ENCODE data around the gene RAP2A.

Gene RAP2A

GRCh38 chr13:97431171-97431764 is 2.7 kb upstream of the RAP2A start:
- Histone ChIP-seq H3K9me3 (ENCODE audit: control insufficient read depth, insufficient read depth, low read length) (no peaks in the 10 kb centered on the region), H3K4me1 (ENCODE audit: insufficient read depth, low read length) (peaks cover 9% of the 10 kb centered on the region; the same call in 1 of the 2 replicates), H3K36me3 (ENCODE audit: insufficient read depth, low read length) (no peaks in the 10 kb centered on the region), H3K9ac (ENCODE audit: low read depth, low read length) (no peak overlapping the region; the same call in 1 of the 2 replicates)

DNA sequence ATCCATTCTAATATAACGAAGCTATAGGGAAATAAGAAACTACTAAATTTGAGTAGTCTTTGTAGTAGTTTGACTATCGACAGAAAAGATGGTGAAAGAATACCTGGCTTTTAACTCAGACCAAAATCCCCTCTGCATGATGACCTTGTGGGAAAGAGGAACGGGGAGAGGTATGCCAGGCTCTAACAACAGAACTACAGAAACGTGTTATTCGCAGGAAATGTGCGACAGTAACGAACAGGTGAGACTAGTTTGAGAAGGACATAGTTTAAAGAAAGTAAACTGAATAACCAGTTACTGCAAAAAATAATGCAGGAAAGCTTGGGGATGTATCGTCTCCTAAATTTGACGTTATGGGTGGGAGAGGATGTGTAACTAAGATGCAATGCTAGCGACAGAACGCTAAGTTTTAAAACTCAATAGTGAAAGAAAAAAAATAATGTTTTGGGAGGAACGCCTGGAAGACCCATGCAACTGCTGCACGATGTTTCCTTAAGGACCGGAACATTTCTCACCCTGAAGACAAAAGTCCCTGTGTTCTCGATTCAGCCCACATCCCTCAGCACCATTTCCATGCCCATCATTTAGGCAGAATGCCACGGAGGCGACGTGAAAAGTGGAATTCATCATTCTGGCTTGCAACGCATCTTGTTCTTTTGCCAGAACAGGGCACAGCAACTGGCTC is 1.6 kb upstream of the RAP2A start:
- peaks cover 9% of the 10 kb centered on the region; the same call in 1 of the 2 replicates for H3K4me1 ChIP-seq (ENCODE audit: insufficient read depth, low read length)
- H3K36me3 ChIP-seq (ENCODE audit: insufficient read depth, low read length) = no peaks in the 10 kb centered on the region
- peak overlapping the region; percentile 82 for H3K9ac ChIP-seq (ENCODE audit: low read depth, low read length)
- no peaks in the 10 kb centered on the region for H3K9me3 ChIP-seq (ENCODE audit: control insufficient read depth, insufficient read depth, low read length)

DNA sequence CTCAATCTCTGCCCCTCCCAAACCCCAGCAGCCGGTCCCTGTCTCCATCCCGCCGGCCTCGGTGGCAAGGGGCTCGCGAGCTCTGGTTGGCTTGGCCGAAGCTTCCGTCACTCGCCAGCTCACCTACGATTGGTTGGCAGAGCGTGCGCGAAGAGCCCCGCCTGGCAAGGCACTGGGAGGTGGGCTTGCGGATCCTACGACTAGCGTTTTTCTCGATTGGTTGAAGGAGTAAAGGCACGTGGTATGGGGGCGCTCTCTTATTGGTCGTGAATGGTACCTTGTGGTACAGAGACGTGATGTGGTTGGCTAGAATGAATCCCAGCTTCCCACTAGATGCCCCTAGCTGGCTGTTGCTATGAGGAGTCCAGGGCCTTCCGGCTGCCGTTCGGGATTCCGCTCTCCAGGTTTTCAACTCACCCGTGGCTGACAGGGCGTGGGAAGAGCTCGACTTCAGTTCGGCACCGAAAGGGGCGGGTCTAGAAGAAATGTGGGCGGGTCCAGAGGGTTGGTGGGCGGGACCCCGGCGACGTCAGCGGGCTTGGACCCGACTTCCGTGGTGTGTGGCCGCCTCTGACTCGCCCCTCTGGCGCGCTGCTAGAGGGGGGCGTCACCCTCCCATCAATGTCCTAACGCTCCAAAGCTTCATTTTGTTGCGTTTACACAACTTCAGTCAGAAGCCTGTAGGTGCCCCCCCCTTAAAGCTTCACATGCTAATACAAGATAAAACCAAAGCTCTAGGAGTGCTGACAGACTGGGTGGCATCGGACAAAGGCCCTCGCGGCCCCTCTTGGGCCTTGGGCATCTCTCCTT is 847 bp upstream of the RAP2A start:
- H3K4me1 ChIP-seq (ENCODE audit: insufficient read depth, low read length) = peaks cover 9% of the 10 kb centered on the region; the same call in 1 of the 2 replicates
- H3K9ac ChIP-seq (ENCODE audit: low read depth, low read length) = peak overlapping the region; percentile 99
- no peaks in the 10 kb centered on the region for H3K9me3 ChIP-seq (ENCODE audit: control insufficient read depth, insufficient read depth, low read length)
- no peaks in the 10 kb centered on the region for H3K36me3 ChIP-seq (ENCODE audit: insufficient read depth, low read length)

DNA sequence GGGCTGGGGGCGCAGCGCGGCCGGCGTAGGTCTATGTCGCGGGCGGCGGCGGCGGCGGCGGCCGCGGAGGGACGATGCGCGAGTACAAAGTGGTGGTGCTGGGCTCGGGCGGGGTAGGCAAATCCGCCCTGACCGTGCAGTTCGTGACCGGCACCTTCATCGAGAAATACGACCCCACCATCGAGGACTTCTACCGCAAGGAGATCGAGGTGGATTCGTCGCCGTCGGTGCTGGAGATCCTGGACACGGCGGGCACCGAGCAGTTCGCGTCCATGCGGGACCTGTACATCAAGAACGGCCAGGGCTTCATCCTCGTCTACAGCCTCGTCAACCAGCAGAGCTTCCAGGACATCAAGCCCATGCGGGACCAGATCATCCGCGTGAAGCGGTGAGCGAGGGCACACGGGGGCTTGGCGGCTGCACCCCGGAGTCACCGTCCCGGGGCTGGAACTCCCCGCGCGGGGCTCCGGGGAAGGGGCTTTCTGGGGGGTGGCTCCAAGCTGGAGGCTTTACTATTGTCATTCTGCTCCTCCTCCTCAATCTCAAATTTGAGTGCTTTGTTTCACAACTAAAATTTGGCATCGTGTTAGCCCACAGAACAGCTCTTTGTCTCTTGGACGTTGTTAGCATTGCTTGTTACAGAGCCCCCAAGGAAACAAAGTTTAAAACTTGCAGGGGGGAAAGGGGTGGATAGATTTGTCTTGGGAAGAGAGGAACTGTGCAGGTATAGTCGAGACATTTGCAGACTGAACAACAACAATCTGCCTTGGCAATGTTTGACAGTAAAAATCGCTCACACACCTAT is 630 bp downstream of the RAP2A start:
- Histone ChIP-seq H3K4me1 (ENCODE audit: insufficient read depth, low read length) (peaks cover 8% of the 10 kb centered on the region; the same call in 1 of the 2 replicates), H3K9ac (ENCODE audit: low read depth, low read length) (peak overlapping the region; percentile 79), H3K36me3 (ENCODE audit: insufficient read depth, low read length) (no peaks in the 10 kb centered on the region), H3K9me3 (ENCODE audit: control insufficient read depth, insufficient read depth, low read length) (no peaks in the 10 kb centered on the region)

DNA sequence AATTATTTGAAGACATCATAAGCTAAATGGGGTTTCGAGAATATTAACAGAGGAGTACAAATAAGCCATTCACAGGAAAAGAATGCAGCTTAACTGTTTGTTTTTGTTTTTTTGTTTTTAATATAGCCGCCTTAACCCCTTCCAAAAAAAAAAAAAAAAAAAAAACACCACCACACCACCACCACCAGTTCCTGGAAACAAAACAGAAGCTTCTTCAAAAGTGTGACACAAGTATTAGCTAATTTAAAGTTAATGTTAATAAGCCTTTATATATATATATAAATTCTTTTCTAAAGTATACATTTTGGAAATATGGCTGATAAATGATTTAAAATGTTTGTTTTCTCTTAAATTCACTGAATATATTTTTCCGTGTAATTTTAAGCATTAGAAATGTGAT is 1.4 kb downstream of the RAP2A start:
- Histone ChIP-seq H3K9me3 (ENCODE audit: control insufficient read depth, insufficient read depth, low read length) (no peaks in the 10 kb centered on the region), H3K36me3 (ENCODE audit: insufficient read depth, low read length) (no peaks in the 10 kb centered on the region), H3K9ac (ENCODE audit: low read depth, low read length) (peak overlapping the region; percentile 79), H3K4me1 (ENCODE audit: insufficient read depth, low read length) (peaks cover 6% of the 10 kb centered on the region; the same call in 1 of the 2 replicates)

DNA sequence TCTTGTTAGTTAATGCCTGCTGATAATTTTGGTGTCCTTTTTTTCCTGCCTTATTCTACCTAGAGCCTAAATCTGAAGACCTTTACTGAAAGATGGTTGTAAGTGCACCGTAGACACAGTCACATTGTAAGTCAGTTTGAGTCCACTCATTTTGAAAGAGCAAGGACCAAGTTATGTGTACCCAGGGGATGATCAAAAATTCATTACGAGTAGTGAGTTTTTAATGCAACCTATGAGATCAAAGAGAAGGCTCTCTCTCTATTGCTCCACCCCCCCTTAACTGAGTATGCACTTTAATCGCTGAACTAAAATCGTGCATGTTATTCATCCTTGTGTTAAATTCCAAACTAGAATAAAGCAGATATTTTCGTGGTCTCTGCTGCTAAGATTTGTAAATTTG is 1.8 kb downstream of the RAP2A start:
- Histone ChIP-seq H3K9ac (ENCODE audit: low read depth, low read length) (peak overlapping the region; percentile 79; the same call in 1 of the 2 replicates), H3K9me3 (ENCODE audit: control insufficient read depth, insufficient read depth, low read length) (no peaks in the 10 kb centered on the region), H3K36me3 (ENCODE audit: insufficient read depth, low read length) (no peaks in the 10 kb centered on the region), H3K4me1 (ENCODE audit: insufficient read depth, low read length) (peaks cover 6% of the 10 kb centered on the region; the same call in 1 of the 2 replicates)

DNA sequence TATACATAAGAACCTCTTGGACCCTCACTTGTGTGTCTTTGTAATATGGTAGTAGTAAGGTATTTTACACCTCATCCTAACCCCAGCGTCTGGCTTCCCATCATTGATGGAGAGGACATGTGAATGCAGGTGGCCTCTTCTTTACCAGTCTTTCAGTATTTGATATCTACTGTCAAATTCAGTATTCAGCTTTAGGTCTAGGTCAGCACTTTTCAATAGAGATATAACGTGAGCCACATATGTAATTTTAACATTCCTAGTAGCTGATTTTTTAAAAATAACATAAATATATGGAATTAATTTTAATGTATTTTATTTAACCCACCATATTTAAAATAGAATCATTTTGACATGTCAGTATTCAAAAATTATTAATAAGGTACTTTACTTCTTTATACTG is 2.9 kb downstream of the RAP2A start:
- Histone ChIP-seq H3K4me1 (ENCODE audit: insufficient read depth, low read length) (peaks cover under 1% of the 10 kb centered on the region; the same call in 1 of the 2 replicates), H3K9ac (ENCODE audit: low read depth, low read length) (no peak overlapping the region), H3K9me3 (ENCODE audit: control insufficient read depth, insufficient read depth, low read length) (no peaks in the 10 kb centered on the region), H3K36me3 (ENCODE audit: insufficient read depth, low read length) (no peaks in the 10 kb centered on the region)

- no peaks in the 10 kb centered on the region for H3K4me1 ChIP-seq (ENCODE audit: insufficient read depth, low read length)
- no peak overlapping the region for H3K9ac ChIP-seq (ENCODE audit: low read depth, low read length)
- H3K36me3 ChIP-seq (ENCODE audit: insufficient read depth, low read length) = no peaks in the 10 kb centered on the region
- no peaks in the 10 kb centered on the region for H3K9me3 ChIP-seq (ENCODE audit: control insufficient read depth, insufficient read depth, low read length)
These were observed 3.8 kb downstream of the RAP2A start for GRCh38 chr13:97437729-97438128.

DNA sequence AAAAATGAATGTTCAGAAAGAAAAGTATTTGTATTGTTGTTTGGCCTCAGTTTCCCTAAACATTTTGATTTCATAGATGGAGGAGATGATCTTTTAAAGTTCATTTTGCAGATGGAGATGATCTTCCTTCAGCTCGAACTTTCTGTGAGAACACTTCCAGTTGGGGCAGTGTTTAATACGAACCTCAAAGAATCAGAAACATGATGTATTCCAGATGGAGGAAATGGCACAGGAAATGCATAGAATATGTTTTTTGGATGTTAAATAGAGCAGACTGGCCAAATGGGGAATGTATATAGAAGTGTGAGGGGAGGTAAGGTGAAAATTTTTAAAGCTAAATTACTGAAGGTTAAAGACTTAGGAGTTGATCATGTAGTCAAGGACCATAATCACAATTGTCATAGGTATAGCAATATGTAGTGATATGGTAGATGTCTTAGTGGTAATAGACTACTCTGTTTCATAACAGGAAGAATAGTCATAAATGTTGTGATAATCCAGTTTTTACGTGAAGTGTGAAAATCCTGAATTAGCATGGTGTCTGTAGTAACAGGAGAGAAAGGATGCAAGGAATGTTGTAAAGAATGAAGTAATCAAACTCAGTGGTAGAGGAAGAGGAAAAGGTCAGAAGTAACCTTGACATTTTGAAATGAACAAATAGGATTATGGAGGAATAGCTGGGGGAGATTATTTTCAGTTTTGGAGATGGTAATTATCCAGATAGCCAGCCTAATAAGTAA is 5.1 kb downstream of the RAP2A start:
- Histone ChIP-seq H3K36me3 (ENCODE audit: insufficient read depth, low read length) (no peaks in the 10 kb centered on the region), H3K4me1 (ENCODE audit: insufficient read depth, low read length) (no peaks in the 10 kb centered on the region), H3K9ac (ENCODE audit: low read depth, low read length) (no peak overlapping the region), H3K9me3 (ENCODE audit: control insufficient read depth, insufficient read depth, low read length) (no peaks in the 10 kb centered on the region)

- Histone ChIP-seq H3K4me1 (ENCODE audit: insufficient read depth, low read length) (no peaks in the 10 kb centered on the region), H3K9me3 (ENCODE audit: control insufficient read depth, insufficient read depth, low read length) (no peaks in the 10 kb centered on the region), H3K36me3 (ENCODE audit: insufficient read depth, low read length) (no peaks in the 10 kb centered on the region), H3K9ac (ENCODE audit: low read depth, low read length) (no peak overlapping the region)
These were observed 6.7 kb downstream of the RAP2A start for GRCh38 chr13:97440598-97441170.

GRCh38 chr13:97441368-97441767 is 7.4 kb downstream of the RAP2A start:
- no peak overlapping the region for H3K9ac ChIP-seq (ENCODE audit: low read depth, low read length)
- no peaks in the 10 kb centered on the region for H3K9me3 ChIP-seq (ENCODE audit: control insufficient read depth, insufficient read depth, low read length)
- H3K4me1 ChIP-seq (ENCODE audit: insufficient read depth, low read length) = no peaks in the 10 kb centered on the region
- no peaks in the 10 kb centered on the region for H3K36me3 ChIP-seq (ENCODE audit: insufficient read depth, low read length)

GRCh38 chr13:97445522-97446187 is 11.7 kb downstream of the RAP2A start:
- Histone ChIP-seq H3K4me1 (ENCODE audit: insufficient read depth, low read length) (peaks cover 6% of the 10 kb centered on the region; the same call in 1 of the 2 replicates), H3K36me3 (ENCODE audit: insufficient read depth, low read length) (no peaks in the 10 kb centered on the region; the same call in 1 of the 2 replicates), H3K9ac (ENCODE audit: low read depth, low read length) (no peak overlapping the region), H3K9me3 (ENCODE audit: control insufficient read depth, insufficient read depth, low read length) (no peaks in the 10 kb centered on the region)

DNA sequence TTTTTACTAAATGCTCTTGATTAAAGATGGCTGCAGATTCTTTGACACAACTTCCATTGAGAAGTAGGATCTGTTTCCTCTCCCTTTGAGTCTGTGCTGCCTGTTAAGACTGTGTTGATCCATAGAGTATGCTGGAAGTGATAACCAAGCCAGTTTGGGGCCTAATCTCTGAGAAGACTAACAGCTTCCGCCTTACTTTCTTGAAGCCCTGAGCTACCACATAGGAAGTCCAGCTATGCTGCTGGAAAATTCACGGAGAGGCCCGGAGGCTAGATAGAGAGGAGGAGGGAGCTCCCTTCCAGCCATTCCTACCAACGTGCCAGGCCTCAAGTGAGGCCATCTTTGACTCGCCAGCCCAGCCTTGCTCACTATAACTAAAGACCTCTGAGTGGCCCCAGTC is 12.5 kb downstream of the RAP2A start:
- H3K36me3 ChIP-seq (ENCODE audit: insufficient read depth, low read length) = no peaks in the 10 kb centered on the region; the same call in 1 of the 2 replicates

More for the DNA sequence above, 12.5 kb downstream of the RAP2A start:
- Histone ChIP-seq H3K4me1 (ENCODE audit: insufficient read depth, low read length) (peaks cover 6% of the 10 kb centered on the region; the same call in 1 of the 2 replicates), H3K9me3 (ENCODE audit: control insufficient read depth, insufficient read depth, low read length) (no peaks in the 10 kb centered on the region), H3K9ac (ENCODE audit: low read depth, low read length) (no peak overlapping the region)

All from ES-I3 (cell line).